ENCODE results near the gene ADSS1.

Gene ADSS1

DNA sequence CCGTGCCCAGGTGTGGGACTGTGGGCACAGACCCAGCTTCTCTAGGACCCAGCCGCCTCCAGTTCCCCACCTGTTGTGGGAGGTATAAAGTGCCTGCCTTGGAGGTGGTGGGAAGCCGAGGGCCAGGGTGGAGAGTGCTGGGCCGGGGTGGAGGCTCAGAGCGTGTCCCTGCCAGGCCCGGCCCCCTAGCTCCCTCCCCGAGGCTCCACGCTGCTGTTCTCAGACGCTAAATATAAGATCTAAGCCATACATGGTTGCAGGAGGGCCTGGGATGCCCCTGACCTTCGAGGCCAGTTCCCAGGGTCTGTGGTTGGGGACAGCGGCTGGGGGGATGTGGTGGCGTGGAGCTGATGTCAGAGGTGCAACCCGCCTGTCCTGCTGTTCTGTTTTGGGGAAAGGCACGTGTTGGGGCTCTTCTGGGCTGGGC, 23.8 kb upstream of the ADSS1 start:
- DNase-seq = no peak

DNA sequence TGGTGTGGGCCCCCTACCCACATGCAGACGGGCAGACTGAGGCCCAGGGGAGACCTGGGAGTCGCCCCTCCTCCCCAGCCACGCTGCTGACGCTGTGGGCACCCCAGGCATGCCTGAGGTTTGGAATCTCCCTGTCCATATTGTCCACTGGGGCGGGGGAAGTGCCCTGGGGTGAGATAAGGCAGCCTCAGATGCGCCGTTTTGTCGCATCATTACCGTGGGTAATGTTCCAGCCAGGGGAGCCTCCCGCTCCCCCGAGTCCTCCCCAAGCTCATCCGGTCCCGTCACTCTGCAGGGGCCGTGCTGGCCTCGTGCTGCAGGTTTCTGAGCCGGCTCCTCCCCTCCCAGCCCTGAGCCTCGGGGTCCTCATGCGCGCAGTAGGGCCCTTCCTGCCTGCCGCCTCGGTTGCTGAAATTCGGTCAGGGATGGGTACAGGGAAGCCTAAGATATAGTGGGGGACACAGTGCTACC, 23.2 kb upstream of the ADSS1 start:
- no peak for DNase-seq

DNA sequence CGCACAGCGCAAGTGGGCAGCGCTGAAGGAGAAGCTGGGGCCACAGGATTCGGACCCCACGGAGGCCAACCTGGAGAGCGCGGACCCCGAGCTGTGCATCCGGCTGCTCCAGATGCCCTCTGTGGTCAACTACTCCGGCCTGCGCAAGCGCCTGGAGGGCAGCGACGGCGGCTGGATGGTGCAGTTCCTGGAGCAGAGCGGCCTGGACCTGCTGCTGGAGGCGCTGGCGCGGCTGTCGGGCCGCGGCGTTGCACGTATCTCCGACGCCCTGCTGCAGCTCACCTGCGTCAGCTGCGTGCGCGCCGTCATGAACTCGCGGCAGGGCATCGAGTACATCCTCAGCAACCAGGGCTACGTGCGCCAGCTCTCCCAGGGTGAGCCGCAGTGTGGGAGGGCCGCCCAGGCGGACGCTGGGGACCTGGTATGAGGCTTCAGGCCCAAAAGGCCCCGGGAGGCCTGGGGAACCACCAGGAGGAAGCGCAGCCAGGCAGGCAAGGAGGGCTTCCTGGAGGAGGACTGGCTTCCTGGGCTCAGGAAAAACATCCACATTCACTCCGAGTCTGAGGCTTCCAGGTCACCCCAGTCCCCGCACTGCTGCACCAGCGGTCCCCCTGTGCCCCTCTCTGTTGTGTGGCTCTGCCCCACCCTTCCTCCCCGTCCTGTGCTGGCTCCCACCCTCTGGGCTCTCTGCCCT, 22.5 kb upstream of the ADSS1 start:
- DNase-seq = no peak

DNA sequence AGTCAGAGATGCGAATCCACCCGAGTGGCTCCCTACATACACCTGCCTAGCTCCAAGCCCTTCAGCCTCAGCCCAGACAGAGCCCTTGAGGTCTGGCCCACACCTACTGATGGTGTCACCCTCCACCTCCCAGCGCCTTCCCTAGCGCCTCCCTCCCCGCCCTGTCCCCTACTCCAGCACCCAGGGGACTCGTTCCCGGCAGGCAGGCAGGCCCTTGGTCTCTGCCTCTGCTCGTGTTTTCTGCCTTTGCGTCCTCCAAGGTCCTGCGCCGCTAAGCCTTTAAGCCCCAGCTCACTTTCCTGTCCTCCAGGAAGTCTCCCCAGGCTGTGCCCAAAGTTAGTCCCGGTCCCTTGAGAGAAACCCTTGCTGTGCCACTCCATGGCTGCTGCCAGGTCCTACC, 21.9 kb upstream of the ADSS1 start:
- DNase-seq = no peak

DNA sequence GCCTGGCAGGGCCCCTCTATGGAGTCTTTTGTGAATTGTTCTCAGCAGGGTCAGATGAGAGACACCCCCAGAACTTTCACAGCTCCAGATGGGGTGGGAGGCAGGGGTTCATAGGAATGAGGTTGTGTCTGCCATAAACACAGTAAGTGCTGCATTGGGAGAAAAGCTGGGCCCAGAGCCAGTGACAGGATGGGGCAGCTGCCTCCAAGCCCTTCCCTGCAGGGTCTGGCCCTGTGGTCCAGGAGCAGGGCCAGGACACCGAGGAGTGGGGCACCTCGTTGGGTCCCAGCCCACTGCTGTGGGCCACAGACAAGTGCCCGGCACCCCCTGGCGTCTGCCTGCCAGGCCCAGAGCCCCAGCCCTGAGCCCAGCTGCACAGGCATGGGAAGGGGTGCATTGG, 21.4 kb upstream of the ADSS1 start:
- no peak for DNase-seq

DNA sequence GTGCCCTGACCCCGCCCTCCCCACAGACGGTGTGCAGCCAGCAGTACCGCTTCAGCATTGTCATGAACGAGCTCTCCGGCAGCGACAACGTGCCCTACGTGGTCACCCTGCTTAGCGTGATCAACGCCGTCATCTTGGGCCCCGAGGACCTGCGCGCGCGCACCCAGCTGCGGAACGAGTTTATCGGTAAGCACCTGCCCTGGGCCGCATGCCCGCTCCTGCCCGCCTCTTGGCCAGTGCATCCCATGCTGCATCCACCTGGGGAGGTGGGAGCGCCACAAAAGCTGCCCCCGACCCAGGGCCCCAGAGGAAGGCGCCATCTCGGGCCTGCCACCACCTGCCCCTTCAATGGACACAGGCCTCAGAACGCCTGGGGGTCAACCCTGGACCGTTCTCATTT, 20.8 kb upstream of the ADSS1 start:
- DNase-seq = no peak

DNA sequence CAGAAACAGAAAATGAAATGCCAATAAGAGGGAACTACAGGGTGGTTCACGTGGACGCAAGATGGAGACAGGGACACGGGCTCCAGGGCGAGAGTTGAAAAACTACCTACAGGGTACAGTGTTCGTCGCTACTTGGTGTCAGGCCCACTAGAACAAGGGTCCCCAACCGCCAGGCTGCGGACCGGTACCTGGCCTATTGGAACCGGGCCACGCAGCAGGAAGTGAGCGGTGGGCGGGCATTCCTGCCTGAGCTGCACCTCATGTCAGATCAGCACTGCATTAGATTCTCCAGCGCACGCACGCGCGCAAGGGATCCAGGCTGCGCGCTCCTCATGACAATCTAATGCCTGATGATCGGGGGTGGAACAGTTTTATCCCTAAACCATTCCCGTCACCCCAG, 19.8 kb upstream of the ADSS1 start:
- no peak for DNase-seq

DNA sequence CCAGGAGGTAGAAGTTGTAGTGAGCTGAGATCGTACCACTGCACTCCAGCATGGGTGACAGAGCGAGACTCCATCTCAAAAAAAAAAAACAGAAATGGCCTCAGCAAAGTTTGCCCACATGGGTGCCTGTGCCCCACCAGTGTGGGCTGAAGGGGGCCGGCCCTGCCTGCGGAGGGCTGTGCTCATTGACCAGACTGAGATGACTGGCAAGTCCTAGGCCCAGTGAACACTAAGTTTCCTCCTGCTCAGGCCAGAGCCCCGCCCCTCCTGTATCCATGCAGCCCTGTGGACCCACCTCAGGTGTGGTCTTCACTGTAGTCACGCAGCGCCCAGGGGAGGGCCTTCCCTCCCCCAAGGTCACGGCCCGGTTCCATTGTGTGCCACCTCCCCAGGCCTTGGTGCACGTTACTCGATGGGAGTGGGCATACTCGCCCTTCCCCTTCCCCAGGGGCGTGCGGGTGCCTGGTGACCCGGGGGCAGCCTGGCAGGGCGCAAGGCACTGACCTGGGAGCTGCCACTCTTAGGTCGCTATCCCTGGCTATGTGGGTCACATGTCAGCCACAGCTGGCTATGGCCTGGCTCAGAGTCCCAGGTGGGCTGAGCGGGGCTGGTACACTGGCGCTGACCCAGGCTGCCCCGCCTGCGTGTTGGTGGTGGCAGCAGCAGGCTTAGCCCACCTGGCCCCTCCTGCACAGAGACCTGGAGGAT, 18.5 kb upstream of the ADSS1 start:
- peak in 1 of 2 experiments; percentile 20 for DNase-seq

DNA sequence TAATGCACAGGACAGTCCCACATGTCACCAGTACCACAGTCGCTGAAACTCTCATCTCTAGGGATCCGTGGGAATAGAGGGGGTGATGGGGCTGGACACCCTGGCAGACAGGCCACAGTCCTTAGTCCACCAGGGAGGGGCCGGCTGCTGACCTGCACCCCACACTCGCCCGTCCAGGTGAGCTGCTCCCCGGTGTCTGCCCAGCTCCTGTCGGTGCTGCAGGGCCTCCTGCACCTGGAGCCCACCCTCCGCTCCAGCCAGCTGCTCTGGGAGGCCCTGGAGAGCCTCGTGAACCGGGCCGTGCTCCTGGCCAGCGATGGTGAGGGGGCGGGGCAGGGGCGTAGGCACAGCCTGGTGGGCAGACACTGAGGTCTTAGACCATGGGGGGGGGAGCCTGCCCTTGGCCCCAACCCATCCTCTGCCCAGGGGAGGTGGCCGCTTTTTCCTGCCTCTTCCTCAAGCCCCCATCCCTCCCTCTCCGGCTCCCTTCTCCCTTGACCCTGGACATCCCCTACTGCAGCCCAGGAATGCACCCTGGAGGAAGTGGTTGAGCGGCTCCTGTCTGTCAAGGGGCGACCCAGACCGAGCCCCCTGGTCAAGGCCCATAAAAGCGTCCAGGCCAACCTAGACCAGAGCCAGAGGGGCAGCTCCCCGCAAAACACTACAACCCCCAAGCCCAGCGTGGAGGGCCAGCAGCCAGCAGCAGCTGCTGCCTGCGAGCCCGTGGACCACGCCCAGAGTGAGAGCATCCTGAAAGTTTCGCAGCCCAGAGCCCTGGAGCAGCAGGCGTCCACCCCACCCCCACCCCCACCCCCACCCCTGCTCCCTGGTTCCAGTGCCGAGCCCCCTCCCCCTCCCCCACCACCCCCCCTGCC, 17.1 kb upstream of the ADSS1 start:
- peak in 1 of 2 experiments; percentile 18 for DNase-seq

DNA sequence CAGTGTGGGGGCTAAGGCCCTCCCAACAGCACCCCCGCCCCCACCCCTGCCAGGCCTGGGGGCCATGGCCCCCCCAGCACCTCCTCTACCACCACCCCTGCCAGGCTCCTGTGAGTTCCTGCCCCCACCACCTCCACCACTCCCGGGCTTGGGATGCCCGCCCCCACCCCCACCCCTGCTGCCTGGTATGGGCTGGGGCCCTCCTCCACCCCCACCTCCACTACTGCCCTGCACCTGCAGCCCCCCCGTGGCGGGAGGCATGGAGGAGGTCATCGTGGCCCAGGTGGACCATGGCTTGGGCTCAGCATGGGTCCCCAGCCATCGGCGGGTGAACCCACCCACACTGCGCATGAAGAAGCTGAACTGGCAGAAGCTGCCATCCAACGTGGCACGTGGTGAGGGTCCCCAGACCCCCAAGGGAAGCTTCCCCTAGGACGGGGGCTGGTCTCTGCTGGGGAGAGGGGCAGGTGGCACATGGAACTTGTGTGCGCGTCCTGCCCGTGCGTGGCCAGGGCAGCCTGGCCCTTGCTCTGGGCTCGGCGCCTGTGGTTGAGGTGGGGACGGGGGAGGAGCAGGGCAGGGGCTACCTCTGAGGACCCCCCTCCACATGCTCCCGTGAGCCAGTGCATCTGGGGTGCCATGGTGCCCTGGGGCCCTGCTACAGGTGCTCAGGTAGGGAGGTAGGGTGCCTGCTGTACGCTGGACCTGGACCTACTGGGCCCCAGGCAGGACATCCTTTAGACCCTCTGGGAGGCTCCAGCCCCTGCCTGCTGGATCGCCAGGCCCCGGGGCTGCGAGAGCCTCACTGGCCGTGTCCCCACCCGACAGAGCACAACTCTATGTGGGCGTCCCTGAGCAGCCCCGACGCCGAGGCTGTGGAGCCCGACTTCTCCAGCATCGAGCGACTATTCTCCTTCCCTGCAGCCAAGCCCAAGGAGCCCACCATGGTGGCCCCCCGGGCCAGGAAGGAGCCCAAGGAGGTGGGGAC, 16.1 kb upstream of the ADSS1 start:
- DNase-seq = no peak

DNA sequence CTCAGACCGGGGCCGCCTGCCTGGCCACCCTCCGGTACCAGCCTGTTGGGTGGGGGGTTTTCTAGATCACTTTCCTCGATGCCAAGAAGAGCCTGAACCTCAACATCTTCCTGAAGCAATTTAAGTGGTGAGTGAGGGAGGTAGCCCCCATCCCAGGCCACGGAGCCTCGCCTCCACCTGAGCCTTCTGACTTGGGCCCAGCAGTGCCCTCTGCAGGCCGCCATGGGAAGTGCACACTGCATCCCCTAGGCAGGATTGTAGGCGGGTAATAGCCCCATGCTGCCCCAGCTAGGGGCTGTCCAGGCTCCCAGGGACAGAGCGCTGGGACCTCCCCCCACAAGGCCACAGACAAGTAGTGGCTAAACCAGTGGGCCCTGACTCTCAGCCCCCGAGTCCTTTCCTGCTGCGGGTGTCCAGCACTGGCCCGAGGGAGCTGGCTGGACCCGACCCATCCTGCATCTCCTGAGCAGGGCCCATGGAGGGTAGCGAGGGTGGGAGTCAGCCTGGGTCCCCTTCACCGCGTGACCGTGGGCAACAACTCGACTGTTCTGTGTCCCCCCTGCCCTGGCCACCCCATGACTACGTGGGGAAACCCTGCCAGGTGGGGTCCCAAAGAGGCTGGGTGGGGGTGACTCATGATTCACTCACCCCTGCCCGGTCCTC, 15.3 kb upstream of the ADSS1 start:
- peak in 1 of 2 experiments; percentile 47 for DNase-seq

DNA sequence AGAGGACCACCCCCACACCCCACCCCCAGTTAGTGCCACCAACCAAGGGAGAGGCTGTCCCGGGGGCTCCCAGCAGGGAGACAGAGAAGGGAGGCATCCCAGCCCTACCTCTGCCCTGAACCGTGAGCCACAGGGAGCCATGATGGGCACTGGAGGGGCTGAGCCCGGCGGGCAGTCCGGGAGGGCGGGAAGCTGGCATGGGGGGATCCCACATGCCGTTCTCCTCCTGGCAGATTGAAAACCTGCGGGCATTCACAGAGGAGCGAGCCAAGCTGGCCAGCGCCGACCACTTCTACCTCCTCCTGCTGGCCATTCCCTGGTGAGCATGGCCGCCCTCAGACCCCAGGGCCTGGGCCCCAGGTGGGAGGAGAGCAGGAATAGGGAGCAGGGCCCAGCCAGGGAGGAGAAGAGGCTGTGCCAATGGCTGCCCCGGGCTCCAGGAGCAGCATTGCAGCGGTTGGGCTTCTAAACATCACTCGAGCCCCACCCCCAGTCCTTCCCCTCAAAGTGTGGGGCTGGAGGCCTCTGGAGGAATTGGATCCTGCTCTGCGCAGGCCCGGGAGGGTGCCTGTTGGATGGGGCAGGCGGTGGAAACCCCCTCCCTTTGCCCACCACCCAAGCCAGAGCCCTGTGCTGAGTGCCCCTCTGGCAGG, 14.5 kb upstream of the ADSS1 start:
- no peak for DNase-seq

DNA sequence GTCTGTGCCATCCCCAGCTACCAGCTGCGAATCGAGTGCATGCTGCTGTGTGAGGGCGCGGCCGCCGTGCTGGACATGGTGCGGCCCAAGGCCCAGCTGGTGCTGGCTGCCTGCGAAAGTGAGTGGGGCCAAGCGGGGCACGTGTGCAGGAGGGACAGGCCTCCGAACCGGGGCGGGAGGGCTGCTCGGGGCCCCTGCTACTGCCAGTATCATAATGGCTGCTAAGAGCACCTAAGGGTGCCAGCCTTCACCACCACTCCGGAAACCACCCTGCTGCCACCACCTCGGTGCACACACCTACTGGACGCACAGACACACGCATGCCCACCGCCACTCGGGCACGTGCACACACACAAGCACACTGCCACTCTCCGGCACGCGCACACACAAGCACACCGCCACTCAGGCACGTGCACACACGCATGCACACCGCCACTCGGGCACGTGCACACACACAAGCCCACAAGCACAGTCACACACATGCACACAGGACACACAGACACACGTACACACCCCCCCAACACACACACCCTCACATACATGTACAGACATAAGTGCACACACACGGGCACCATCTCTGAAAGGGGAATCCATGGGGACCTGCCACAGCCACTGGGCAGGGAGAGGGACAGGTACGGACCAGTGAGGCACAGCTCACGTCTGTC, 13.8 kb upstream of the ADSS1 start:
- no peak for DNase-seq

DNA sequence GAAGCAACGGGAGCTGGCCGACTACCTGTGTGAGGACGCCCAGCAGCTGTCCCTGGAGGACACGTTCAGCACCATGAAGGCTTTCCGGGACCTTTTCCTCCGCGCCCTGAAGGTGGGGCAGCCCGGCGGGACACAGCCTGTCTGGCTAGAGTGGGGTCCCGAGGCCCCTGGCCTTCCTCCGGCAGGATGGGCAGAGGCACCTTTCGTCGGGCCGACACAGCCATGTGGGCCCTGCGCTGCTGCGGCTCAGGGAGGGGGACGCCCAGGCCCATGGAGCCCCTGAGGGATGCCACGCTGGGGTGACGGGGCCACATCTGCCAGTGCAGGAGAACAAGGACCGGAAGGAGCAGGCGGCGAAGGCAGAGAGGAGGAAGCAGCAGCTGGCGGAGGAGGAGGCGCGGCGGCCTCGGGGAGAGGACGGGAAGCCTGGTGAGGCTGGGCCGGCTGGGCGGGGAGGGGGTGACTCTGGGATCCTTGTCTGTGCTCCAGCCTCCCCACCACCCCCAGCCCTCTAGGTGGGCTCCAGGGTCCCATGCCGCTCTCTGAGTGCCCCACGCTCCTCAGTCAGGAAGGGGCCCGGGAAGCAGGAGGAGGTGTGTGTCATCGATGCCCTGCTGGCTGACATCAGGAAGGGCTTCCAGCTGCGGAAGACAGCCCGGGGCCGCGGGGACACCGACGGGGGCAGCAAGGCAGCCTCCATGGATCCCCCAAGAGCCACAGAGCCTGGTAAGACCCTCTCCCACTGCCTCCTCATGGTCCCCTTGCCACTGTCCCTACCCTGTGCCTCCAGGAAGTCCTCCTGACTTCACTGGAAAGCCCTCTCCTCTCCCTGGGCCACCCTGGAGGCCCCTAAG, 10.9 kb upstream of the ADSS1 start:
- no peak for DNase-seq

DNA sequence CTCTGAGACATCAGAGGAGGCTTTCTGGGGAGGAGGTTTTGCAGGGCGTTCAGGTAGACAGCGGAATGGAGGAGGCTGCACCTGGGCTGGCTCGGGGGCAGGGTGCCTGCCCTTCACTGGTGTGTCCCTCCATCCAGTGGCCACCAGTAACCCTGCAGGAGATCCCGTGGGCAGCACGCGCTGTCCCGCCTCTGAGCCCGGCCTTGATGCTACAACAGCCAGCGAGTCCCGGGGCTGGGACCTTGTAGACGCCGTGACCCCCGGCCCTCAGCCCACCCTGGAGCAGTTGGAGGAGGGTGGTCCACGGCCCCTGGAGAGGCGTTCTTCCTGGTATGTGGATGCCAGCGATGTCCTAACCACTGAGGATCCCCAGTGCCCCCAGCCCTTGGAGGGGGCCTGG, 10.0 kb upstream of the ADSS1 start:
- no peak for DNase-seq

DNA sequence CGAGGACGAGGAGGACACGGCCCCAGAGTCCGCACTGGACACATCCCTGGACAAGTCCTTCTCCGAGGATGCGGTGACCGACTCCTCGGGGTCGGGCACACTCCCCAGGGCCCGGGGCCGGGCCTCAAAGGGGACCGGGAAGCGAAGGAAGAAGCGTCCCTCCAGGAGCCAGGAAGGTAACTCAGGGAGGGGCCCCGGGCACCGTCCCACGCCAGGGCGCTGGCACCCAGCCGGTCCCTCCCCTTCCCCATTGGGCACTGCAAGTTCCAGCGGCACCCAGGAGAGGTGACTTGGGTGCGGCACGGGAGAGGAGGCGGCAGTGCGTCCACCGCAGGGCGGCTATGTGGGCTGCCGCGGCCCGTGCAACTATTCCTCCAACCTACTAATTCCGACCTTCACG, 9.3 kb upstream of the ADSS1 start:
- no peak for DNase-seq

DNA sequence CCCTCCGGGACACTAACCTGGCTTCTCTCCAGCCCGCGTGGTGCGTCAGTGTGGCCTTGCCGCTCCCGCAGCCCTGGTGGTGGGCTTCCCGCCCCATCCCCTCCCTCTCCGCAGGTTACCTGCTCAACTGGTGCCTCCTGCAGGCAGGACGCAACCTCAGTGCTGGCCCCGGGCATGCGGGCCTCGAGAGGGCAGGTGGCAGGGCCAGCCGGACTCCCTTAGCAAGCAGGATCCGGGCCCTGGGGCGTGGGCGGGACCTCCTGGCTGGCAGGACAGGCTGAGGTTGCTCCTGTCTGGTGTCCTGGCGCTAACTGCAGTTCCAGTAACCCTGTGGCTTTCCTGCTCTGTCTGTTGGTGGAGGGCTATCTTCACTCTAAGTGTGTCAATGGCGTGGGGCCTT, 8.6 kb upstream of the ADSS1 start:
- no peak for DNase-seq

DNA sequence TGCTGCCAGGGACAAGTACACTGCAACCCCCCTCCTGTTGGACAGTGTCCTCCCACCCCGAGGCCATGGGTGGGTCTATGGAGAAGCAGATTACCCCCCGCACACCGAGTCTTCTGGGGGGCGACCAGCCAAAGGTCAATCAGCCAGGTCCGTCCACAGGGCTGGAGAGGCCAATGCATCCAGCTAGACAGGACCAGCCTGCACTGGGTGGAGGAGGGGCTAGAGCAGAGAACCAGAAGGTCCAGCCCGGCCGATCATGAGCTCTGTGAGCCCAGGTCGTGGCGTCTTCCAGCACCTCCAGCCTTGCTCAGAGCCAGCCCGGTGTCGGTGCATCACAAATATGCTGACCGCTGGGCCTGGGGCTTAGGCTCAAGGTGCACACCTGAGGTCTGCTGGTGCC, 8.2 kb upstream of the ADSS1 start:
- no peak for DNase-seq

DNA sequence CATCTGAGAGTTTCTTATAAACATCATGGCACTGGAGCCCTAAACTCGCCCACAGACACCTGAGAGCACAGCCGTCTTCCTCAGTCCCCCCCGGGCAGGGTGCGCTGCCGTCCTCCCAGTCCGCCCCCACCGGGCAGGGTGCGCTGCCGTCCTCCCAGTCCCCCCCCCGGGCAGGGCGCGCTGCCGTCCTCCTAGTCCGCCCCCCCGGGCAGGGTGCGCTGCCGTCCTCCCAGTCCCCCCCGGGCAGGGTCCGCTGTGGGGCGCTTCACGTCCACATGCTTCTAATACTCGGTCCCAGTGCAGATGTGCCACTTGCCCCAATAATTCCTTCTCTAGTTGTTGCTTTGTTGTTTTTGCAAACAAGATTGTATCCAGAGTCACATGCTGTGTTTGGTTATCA, 6.9 kb upstream of the ADSS1 start:
- no peak for DNase-seq

DNA sequence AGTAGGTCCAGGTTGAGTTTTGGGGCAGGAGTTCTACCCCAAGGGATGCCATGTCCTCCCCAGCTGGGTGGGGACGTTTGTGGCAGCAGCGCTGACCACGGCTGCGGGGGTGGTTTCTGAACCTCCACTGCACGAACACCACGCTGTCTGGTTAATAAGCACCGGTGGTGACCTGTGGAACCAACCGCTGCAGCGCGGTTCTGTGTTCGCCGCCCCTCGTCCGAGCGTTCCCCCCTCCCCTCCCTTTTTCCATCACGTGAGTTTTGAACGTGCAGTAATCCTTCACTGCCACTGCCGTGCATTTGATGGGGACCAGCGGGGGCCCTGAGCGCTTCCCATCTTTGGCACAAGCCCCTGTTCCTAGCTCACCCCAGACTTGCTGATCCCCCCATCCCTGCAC, 6.4 kb upstream of the ADSS1 start:
- no peak for DNase-seq

Measured in SW 1271 (cell line).